ENCODE results near the gene ZFAND5.

The ZFAND5 gene

GRCh38 chr9:72333709-72334108 is 31.3 kb downstream of the ZFAND5 start:
- ChIA-PET CTCF (interaction anchor here (0.5 to 0.7 kb wide), 2 partner anchors 21 to 430 kb away, joined by 3 to 6 read pairs; no protein-coding TSS in a partner anchor), POLR2A (ENCODE audit: low non-redundant PET) (no interaction called here)
- no peak overlapping the region for H3K27ac ChIP-seq
- DNase-seq (ENCODE audit: low spot score): no peak
- TF ChIP-seq, protein P1, sequence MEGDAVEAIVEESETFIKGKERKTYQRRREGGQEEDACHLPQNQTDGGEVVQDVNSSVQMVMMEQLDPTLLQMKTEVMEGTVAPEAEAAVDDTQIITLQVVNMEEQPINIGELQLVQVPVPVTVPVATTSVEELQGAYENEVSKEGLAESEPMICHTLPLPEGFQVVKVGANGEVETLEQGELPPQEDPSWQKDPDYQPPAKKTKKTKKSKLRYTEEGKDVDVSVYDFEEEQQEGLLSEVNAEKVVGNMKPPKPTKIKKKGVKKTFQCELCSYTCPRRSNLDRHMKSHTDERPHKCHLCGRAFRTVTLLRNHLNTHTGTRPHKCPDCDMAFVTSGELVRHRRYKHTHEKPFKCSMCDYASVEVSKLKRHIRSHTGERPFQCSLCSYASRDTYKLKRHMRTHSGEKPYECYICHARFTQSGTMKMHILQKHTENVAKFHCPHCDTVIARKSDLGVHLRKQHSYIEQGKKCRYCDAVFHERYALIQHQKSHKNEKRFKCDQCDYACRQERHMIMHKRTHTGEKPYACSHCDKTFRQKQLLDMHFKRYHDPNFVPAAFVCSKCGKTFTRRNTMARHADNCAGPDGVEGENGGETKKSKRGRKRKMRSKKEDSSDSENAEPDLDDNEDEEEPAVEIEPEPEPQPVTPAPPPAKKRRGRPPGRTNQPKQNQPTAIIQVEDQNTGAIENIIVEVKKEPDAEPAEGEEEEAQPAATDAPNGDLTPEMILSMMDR (conservative IDR thresholded peaks at IDR 0.05; ENCODE audit: low read depth): no peak

DNA sequence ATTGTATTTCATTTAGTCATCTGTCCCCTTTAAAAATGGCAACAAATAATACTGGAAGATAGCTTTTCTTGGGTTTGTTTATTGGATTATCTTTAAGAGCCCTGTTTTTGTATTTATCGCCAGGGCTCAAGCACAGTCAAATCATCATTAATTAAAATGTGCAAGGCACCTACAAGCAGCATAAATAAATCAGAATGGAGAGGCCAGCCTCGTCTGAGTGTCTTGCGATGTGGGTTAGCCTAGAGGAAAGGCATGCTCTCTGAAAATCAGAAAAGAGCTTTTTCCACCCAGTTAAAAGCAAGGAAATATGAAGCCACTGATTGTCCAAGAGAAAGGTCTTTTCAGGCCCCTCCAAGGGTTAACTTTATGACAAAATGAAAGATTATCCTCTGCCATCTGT is 31.8 kb downstream of the ZFAND5 start:
- no peak overlapping the region for H3K27ac ChIP-seq
- POLR2A ChIA-PET (ENCODE audit: low non-redundant PET): no interaction called here
- TF ChIP-seq, protein P1 (conservative IDR thresholded peaks at IDR 0.05; ENCODE audit: low read depth): no peak
- DNase-seq (ENCODE audit: low spot score): no peak
- CTCF ChIA-PET: interaction anchor here (0.5 kb wide), 1 partner anchor 430 kb away, joined by 6 read pairs; no protein-coding TSS in a partner anchor

DNA sequence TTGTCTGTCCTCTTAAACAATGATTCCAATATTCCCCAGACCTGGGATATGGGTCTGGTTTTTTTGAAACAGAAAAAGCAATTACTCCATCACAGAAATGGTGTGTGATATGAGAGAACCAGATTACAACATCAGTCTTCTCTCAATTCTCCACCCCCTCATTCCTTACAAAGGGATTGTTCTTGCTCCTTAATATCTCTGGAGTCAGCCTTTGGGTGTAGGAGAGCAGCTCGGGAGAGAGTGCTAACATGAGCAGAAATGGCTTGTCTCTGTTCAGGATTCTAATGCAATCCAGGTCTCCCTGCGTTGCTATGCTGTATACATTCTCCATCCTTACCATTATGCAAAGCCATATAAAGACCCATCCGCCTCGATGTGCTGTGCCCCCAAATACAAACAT is 32.7 kb downstream of the ZFAND5 start:
- H3K27ac ChIP-seq: no peak overlapping the region
- CTCF ChIA-PET: no interaction called here
- DNase-seq (ENCODE audit: low spot score): no peak
- TF ChIP-seq, protein P1 (conservative IDR thresholded peaks at IDR 0.05; ENCODE audit: low read depth): no peak
- POLR2A ChIA-PET (ENCODE audit: low non-redundant PET): no interaction called here

GRCh38 chr9:72327631-72328030 is 37.4 kb downstream of the ZFAND5 start:
- TF ChIP-seq, protein P1 (conservative IDR thresholded peaks at IDR 0.05; ENCODE audit: low read depth): no peak
- DNase-seq (ENCODE audit: low spot score): no peak
- CTCF ChIA-PET: no interaction called here
- POLR2A ChIA-PET (ENCODE audit: low non-redundant PET): no interaction called here
- no peak overlapping the region for H3K27ac ChIP-seq

GRCh38 chr9:72326641-72327040 is 38.4 kb downstream of the ZFAND5 start:
- TF ChIP-seq, protein P1 (conservative IDR thresholded peaks at IDR 0.05; ENCODE audit: low read depth): no peak
- H3K27ac ChIP-seq: no peak overlapping the region
- CTCF ChIA-PET: interaction anchor here (0.7 kb wide), 1 partner anchor 30 kb away, joined by 4 read pairs; no protein-coding TSS in a partner anchor
- no peak for DNase-seq (ENCODE audit: low spot score)
- POLR2A ChIA-PET (ENCODE audit: low non-redundant PET): no interaction called here

DNA sequence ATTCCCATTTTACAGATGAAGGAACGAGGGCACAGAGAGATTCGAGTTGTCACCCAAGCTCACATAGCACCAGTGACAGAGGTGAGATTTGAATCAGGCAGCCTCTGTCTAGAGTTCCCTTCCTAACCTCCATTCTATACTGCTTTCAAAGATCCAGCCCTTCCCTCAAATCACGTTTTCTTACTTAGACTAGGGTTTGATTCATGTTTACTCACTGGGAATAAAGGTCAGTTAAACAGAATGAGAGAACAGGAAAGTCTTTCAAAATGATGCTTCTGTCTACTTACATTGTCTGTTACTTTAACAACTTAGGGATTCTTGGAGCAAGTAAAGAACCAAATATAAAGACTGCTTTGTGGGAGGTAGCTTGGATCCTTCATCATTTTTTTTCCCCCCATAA is 40.0 kb downstream of the ZFAND5 start:
- TF ChIP-seq, protein P1 (conservative IDR thresholded peaks at IDR 0.05; ENCODE audit: low read depth): no peak
- CTCF ChIA-PET: no interaction called here
- POLR2A ChIA-PET (ENCODE audit: low non-redundant PET): no interaction called here
- no peak overlapping the region for H3K27ac ChIP-seq
- no peak for DNase-seq (ENCODE audit: low spot score)

DNA sequence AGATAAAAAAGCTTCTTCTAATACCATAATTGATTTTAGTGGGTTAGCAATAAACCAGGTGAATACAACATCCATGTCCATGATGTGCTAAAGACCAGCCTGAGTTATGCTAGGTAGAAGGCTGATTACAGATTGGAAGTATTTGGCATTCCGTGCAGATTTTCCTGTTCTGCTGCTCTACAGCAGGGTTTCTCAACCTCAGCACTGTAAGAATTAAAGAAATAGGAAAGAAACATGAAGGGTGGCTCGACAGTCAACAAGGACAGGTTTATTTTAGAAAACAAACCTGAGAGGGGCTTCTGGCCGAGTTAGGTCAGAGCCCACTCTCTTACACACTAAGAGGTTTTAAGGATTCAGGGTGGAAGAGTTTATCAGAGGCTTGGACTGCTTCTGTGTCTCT is 42.3 kb downstream of the ZFAND5 start:
- no peak overlapping the region for H3K27ac ChIP-seq
- no peak for DNase-seq (ENCODE audit: low spot score)
- TF ChIP-seq, protein P1 (conservative IDR thresholded peaks at IDR 0.05; ENCODE audit: low read depth): no peak
- ChIA-PET POLR2A (ENCODE audit: low non-redundant PET) (no interaction called here), CTCF (no interaction called here)

Data from RWPE1 (cell line).